IPS DF 6.9 (cell line): ENCODE measurements around the gene ARL13A.

Experiments
- DNase-seq: peaks from one replicate; pipeline ENCODE4 v3.0.0-alpha.2; 2013; ENCODE audit warnings: low read depth, low spot score
- H3K27ac ChIP-seq: one replicate; pipeline ENCODE4 v1.5.1; 2013; ENCODE audit warnings: low read length, control low read depth
- H3K27me3 ChIP-seq: 2 replicates; pipeline ENCODE4 v1.6.1; 2013; ENCODE audit warnings: mild to moderate bottlenecking, low read length; ENCODE audit not compliant: control insufficient read depth, insufficient read depth
- H3K36me3 ChIP-seq: 2 replicates; pipeline ENCODE4 v1.6.1; 2013; ENCODE audit warnings: low read length; ENCODE audit not compliant: control insufficient read depth, insufficient read depth
- H3K4me1 ChIP-seq: 2 replicates; pipeline ENCODE4 v1.6.1; 2013; ENCODE audit warnings: low read length; ENCODE audit not compliant: control insufficient read depth, insufficient read depth
- H3K4me3 ChIP-seq: 2 replicates; pipeline ENCODE4 v1.5.1; 2013; ENCODE audit warnings: mild to moderate bottlenecking, low read length
- H3K9me3 ChIP-seq: 2 replicates; pipeline ENCODE4 v1.6.1; 2013; ENCODE audit warnings: low read length, inconsistent platforms; ENCODE audit not compliant: control insufficient read depth, insufficient read depth
- WGBS: extraction: QIAGEN DNeasy Blood & Tissue Kit; methylation state at CpG from one replicate; pipeline ENCODE4 v1.1.7; 2013; ENCODE audit warnings: mixed read lengths, missing lambda C conversion rate; ENCODE audit not compliant: insufficient read length, insufficient coverage; 5-methylcytosine and 5-hydroxymethylcytosine counted together

The ARL13A gene

DNA sequence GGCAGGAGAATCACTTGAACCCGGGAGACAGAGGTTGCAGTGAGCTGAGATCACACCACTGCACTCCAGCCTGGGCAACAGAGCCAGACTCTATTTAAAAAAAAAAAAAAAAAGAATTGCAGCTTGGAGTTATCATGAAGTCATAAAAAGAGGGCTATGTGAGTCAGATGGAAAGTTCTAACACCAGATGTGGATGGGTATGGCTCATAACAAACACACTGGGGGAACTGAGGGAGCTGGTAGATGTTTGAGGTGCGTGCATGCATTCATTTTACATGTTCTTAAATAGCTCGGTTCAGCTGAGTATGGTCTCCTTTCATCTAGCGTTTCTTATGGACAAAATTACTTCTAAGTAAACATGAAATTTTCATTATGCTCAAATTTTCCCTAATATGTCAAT is 70.7 kb downstream of the ARL13A start:
- Histone ChIP-seq H3K27me3 (no peaks in the 10 kb centered on the region), H3K4me3 (no peak overlapping the region), H3K27ac (no peak overlapping the region), H3K36me3 (no peaks in the 10 kb centered on the region), H3K9me3 (no peaks in the 10 kb centered on the region), H3K4me1 (no peaks in the 10 kb centered on the region)
- WGBS = no CpG with 5 or more reads among the region's 4 CpGs
- DNase-seq = no peak
